Kasumi-1 (cell line): ENCODE measurements around the gene MAP7.
"Not testable (repeated sequence)": the region's sequence is repeated elsewhere in the genome, so short reads cannot be mapped to it uniquely, and the experiment has no call there.

Experiments used
- DNase-seq, 2 experiments: peaks; one replicate each; lab custom pipeline; 2025; lab: John Stamatoyannopoulos, UW

The MAP7 gene

GRCh38 chr6:136337606-136338005, 212.6 kb downstream of the MAP7 start:
- no peak for DNase-seq

- no peak for DNase-seq
These were observed 213.1 kb downstream of the MAP7 start for GRCh38 chr6:136337121-136337520.

GRCh38 chr6:136335736-136336363, 214.4 kb downstream of the MAP7 start:
- DNase-seq, result no peak

GRCh38 chr6:136334853-136335252, 215.4 kb downstream of the MAP7 start:
- no peak for DNase-seq

GRCh38 chr6:136334465-136334846, 215.8 kb downstream of the MAP7 start:
- DNase-seq, result no peak

GRCh38 chr6:136333824-136334464, 216.3 kb downstream of the MAP7 start:
- DNase-seq, result no peak

- DNase-seq, result no peak
These were observed 218.8 kb downstream of the MAP7 start for GRCh38 chr6:136331461-136331860.

- no peak for DNase-seq
These were observed 219.6 kb downstream of the MAP7 start for GRCh38 chr6:136330634-136331033.

- DNase-seq, result no peak
These were observed 224.1 kb downstream of the MAP7 start for GRCh38 chr6:136326038-136326553.

GRCh38 chr6:136324686-136325380, 225.4 kb downstream of the MAP7 start:
- DNase-seq, result no peak

- no peak for DNase-seq
These were observed 226.7 kb downstream of the MAP7 start for GRCh38 chr6:136323431-136324112.

- DNase-seq, result no peak
These were observed 230.5 kb downstream of the MAP7 start for GRCh38 chr6:136319732-136320131.

GRCh38 chr6:136318676-136319075, 231.5 kb downstream of the MAP7 start:
- DNase-seq, result no peak

- no peak for DNase-seq
These were observed 232.3 kb downstream of the MAP7 start for GRCh38 chr6:136317971-136318370.

GRCh38 chr6:136317021-136317694, 233.1 kb downstream of the MAP7 start:
- peak; percentile 40 to 62 for DNase-seq

- DNase-seq, result no peak
These were observed 234.6 kb downstream of the MAP7 start for GRCh38 chr6:136315594-136315993.

GRCh38 chr6:136312975-136313374, 237.2 kb downstream of the MAP7 start:
- DNase-seq, result no peak

- no peak for DNase-seq
These were observed 240.4 kb downstream of the MAP7 start for GRCh38 chr6:136309729-136310311.

GRCh38 chr6:136309171-136309570, 241.1 kb downstream of the MAP7 start:
- no peak for DNase-seq

GRCh38 chr6:136308469-136308868, 241.8 kb downstream of the MAP7 start:
- DNase-seq, result not testable (repeated sequence)

- no peak for DNase-seq
These were observed 242.9 kb downstream of the MAP7 start for GRCh38 chr6:136307351-136307750.

- no peak for DNase-seq
These were observed 243.8 kb downstream of the MAP7 start for GRCh38 chr6:136306466-136306865.
